Aortic smooth muscle cell (primary cell): ENCODE measurements around the gene GEN1. TPM values are rescaled to one million over a fixed set of nuclear protein-coding genes. Genes with fewer than 3 reads are reported as not detected.

Experiments used
- total RNA-seq: library from RNA; depleted of rRNA; stranded (reverse); fragments of >200 nt; gene quantifications from 2 replicates; pipeline ENCODE4 v1.2.3, GENCODE V29; 2014

GEN1 gene, protein sequence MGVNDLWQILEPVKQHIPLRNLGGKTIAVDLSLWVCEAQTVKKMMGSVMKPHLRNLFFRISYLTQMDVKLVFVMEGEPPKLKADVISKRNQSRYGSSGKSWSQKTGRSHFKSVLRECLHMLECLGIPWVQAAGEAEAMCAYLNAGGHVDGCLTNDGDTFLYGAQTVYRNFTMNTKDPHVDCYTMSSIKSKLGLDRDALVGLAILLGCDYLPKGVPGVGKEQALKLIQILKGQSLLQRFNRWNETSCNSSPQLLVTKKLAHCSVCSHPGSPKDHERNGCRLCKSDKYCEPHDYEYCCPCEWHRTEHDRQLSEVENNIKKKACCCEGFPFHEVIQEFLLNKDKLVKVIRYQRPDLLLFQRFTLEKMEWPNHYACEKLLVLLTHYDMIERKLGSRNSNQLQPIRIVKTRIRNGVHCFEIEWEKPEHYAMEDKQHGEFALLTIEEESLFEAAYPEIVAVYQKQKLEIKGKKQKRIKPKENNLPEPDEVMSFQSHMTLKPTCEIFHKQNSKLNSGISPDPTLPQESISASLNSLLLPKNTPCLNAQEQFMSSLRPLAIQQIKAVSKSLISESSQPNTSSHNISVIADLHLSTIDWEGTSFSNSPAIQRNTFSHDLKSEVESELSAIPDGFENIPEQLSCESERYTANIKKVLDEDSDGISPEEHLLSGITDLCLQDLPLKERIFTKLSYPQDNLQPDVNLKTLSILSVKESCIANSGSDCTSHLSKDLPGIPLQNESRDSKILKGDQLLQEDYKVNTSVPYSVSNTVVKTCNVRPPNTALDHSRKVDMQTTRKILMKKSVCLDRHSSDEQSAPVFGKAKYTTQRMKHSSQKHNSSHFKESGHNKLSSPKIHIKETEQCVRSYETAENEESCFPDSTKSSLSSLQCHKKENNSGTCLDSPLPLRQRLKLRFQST
- total RNA-seq, result 9.2 and 10.1 TPM in 2 replicates

DNA sequence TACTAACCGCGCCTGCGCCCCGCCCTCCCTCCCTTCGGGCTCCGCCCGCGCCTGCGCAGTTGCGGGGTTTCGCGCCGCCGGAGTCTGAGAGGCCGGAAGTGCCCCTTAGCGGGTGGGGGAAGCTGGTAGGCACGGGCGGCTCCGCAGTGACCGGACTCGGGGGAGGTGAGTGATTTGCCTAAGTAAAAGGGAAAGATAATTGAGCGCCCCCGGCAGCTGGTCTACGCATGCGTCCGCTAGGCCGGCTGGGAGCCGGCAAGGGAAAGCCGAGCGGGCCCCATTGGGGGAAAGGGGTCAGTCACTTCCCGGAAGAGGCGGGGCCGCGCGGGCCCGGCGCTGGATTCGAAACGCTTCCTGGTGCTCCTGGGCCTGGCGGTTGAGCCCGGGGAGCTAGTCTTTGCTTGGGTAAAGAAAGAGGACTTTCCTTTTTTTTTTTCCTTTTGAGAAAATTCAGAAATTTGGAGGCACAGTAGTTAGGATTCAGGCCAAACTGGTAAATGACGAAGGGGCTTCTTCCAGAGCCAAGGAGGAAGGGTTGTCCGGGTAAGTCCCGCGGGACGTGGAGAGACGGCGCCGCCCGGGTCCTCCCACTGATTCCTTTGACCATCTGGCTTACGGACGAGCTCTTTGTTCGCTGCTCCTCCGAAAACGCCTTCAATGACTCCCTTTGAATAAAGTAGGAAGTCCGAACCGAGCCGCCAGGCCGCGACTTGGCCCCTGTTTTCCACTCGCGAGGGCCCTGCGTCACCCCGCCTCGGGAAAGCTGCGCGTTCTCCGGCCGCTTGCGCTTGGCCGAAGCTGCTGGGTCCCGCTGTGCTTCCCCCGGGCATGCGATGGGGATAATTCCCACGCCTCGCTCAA, at the start of gene GEN1, which contains the start of gene SMC6:
Gene GEN1, plus strand, starts transcription at position 336 of the 861 bp plus-strand sequence. CDS start 5,806 bp downstream, outside the sequence.
Gene SMC6, minus strand, starts transcription at position 8 of the 861 bp plus-strand sequence. CDS start 7,864 bp downstream, outside the sequence.

DNA sequence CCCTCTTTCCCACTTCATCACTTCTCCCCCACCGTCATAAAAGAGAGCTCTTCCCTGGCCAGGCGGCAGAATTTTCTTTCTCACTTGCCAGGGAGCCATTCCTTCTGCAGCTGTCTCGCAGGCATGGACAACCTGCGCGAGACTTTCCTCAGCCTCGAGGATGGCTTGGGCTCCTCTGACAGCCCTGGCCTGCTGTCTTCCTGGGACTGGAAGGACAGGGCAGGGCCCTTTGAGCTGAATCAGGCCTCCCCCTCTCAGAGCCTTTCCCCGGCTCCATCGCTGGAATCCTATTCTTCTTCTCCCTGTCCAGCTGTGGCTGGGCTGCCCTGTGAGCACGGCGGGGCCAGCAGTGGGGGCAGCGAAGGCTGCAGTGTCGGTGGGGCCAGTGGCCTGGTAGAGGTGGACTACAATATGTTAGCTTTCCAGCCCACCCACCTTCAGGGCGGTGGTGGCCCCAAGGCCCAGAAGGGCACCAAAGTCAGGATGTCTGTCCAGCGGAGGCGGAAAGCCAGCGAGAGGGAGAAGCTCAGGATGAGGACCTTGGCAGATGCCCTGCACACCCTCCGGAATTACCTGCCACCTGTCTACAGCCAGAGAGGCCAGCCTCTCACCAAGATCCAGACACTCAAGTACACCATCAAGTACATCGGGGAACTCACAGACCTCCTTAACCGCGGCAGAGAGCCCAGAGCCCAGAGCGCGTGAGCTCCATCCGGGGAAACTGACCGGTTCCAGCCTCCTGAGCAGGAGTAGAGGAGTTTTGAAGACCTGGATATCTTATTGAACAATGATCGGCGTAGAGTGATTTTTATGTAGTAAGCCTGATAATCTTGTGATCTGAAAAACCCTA, 62.7 kb downstream of the GEN1 start, which contains the start of gene MSGN1:
Gene MSGN1, plus strand, starts transcription at position 65 of the 850 bp plus-strand sequence. Its CDS starts 59 bp downstream, at position 124.

Other genes with a start within 250 kb of the GEN1 start
- not detected in 2 replicates for gene RAD51AP2, start 235.7 kb upstream of the GEN1 start, total RNA-seq
- 0.06 and 0.13 TPM in 2 replicates for gene VSNL1, start 213.4 kb upstream of the GEN1 start, total RNA-seq
- 17.6 and 18.9 TPM in 2 replicates for gene SMC6, start 328 bp upstream of the GEN1 start, total RNA-seq
- not detected in 2 replicates for gene MSGN1, start 62.3 kb downstream of the GEN1 start, total RNA-seq
- 0.66 and 1.5 TPM in 2 replicates for gene KCNS3, start 124.5 kb downstream of the GEN1 start, total RNA-seq